KMS-11 (cell line): ENCODE measurements around the gene MPPE1.

Experiments used
- H2AFZ ChIP-seq: fragments of 200-600 bp; sonication (generic); 2 replicates; pipeline ENCODE4 v1.6.1; 2016; ENCODE audit warnings: antibody characterized with exemption, mixed run types, low read depth
- H3K27ac ChIP-seq: fragments of 200-600 bp; sonication (generic); 2 replicates; pipeline ENCODE4 v1.6.1; 2016; ENCODE audit warnings: mild to moderate bottlenecking, mixed run types
- H3K27me3 ChIP-seq: fragments of 200-600 bp; sonication (generic); 2 replicates; pipeline ENCODE4 v1.6.1; 2017; ENCODE audit warnings: mild to moderate bottlenecking, low read depth, mixed run types, moderate library complexity; ENCODE audit not compliant: insufficient read depth
- H3K36me3 ChIP-seq: fragments of 200-600 bp; sonication (generic); 2 replicates; pipeline ENCODE4 v1.6.1; 2017; ENCODE audit warnings: mild to moderate bottlenecking, mixed run types; ENCODE audit not compliant: insufficient read depth
- H3K4me1 ChIP-seq: fragments of 200-600 bp; sonication (generic); 2 replicates; pipeline ENCODE4 v1.6.1; 2016; ENCODE audit warnings: mild to moderate bottlenecking, low read depth, mixed run types; ENCODE audit not compliant: poor library complexity, severe bottlenecking
- H3K4me2 ChIP-seq: fragments of 200-600 bp; sonication (generic); 2 replicates; pipeline ENCODE4 v1.7.0; 2016; ENCODE audit warnings: mild to moderate bottlenecking, mixed run types
- H3K4me3 ChIP-seq: fragments of 200-600 bp; sonication (generic); IDR thresholded peaks from 2 replicates; pipeline ENCODE4 v1.6.1; 2017; ENCODE audit warnings: low read depth, low read length, mixed read lengths; ENCODE audit not compliant: insufficient read depth
- H3K79me2 ChIP-seq: fragments of 200-600 bp; sonication (generic); 2 replicates; pipeline ENCODE4 v1.6.1; 2016; ENCODE audit warnings: low read depth, mixed run types; ENCODE audit not compliant: insufficient read depth
- H3K9ac ChIP-seq: fragments of 200-600 bp; sonication (generic); 2 replicates; pipeline ENCODE4 v1.6.1; 2016; ENCODE audit warnings: mild to moderate bottlenecking, mixed run types
- H4K20me1 ChIP-seq: fragments of 200-600 bp; sonication (generic); 2 replicates; pipeline ENCODE4 v1.6.1; 2016; ENCODE audit warnings: mild to moderate bottlenecking, mixed run types; ENCODE audit not compliant: insufficient read depth
- TF ChIP-seq, protein P1 (sequence below): fragments of 200-600 bp; sonication (generic); conservative IDR thresholded peaks from 2 replicates; pipeline ENCODE4 v1.6.1; 2017; ENCODE audit warnings: low read depth, mild to moderate bottlenecking, antibody characterized with exemption, low read length, moderate library complexity, mixed read lengths

The MPPE1 gene

DNA sequence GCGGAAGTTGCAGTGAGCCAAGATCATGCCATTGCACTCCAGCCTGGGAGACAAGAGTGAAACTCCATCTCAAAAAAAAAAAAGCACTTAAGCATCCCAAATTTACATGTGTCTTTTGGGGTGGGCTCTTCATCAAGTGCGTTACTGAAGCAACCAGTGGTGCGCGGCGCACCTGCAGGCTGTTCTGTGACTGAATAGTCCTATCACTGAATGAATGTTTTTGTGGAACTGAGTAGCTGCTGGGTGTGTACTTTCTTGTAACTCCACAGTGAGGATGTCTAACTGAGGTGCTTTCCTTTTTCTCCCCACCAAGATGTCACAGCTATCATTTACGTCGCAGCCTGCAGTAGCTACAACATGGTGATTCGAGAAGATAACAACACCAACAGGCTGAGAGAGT, 39.9 kb downstream of the MPPE1 start:
- H4K20me1 ChIP-seq = no peaks in the 10 kb centered on the region
- no peak overlapping the region for H3K4me3 ChIP-seq
- H3K9ac ChIP-seq = no peak overlapping the region
- no peak overlapping the region for H3K4me2 ChIP-seq
- no peaks in the 10 kb centered on the region for H3K36me3 ChIP-seq
- no peaks in the 10 kb centered on the region for H3K79me2 ChIP-seq
- H3K27ac ChIP-seq = no peak overlapping the region
- no peak overlapping the region for H2AFZ ChIP-seq
- TF ChIP-seq, protein P1, sequence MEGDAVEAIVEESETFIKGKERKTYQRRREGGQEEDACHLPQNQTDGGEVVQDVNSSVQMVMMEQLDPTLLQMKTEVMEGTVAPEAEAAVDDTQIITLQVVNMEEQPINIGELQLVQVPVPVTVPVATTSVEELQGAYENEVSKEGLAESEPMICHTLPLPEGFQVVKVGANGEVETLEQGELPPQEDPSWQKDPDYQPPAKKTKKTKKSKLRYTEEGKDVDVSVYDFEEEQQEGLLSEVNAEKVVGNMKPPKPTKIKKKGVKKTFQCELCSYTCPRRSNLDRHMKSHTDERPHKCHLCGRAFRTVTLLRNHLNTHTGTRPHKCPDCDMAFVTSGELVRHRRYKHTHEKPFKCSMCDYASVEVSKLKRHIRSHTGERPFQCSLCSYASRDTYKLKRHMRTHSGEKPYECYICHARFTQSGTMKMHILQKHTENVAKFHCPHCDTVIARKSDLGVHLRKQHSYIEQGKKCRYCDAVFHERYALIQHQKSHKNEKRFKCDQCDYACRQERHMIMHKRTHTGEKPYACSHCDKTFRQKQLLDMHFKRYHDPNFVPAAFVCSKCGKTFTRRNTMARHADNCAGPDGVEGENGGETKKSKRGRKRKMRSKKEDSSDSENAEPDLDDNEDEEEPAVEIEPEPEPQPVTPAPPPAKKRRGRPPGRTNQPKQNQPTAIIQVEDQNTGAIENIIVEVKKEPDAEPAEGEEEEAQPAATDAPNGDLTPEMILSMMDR = no peak
- H3K27me3 ChIP-seq = no peaks in the 10 kb centered on the region
- H3K4me1 ChIP-seq = no peaks in the 10 kb centered on the region

DNA sequence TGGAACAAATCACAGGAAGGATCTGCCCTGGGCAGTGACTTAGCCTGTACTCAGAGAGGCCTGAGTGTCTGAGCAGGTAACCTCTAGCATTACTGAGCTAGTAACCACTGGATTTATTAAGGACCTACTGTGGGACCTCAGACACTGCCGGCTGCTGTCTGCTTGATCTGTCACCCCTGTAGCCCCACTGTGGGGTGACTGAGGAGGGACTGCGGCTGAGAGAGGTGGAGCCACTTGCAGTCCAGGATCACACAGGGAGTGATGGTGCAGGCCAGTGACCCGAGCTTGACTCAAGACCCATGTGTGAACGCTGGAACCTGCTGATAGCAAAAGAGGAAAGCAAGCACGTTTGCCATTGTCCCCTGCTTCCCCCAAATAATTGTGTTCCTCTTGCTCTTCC, 41.4 kb downstream of the MPPE1 start:
- Histone ChIP-seq H3K9ac (no peak overlapping the region), H3K4me1 (no peaks in the 10 kb centered on the region), H3K27me3 (no peaks in the 10 kb centered on the region), H3K27ac (no peak overlapping the region), H3K36me3 (no peaks in the 10 kb centered on the region), H3K79me2 (no peaks in the 10 kb centered on the region), H3K4me2 (no peak overlapping the region), H3K4me3 (no peak overlapping the region), H4K20me1 (no peaks in the 10 kb centered on the region), H2AFZ (no peak overlapping the region)
- TF ChIP-seq, protein P1 = no peak

DNA sequence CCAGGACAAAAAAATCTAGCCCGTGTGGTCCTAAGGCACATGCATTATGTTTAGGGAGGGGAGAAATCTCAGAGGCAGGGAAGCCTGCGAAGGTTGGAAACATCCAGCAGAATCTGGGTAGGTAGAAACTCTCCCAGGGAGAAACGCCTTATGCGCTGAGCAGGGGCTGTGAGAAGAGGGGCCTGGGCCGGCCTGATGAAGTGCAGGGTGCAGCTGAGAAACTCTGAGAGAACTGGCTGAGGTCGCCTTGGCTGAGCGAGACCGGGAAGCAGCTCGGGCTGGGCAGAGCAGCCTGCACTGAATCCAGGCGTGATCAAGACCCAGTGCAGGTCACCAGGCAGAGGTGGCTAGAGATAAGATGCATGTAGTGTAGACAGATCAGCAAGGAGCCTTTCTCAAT, 41.8 kb downstream of the MPPE1 start:
- Histone ChIP-seq H3K4me2 (no peak overlapping the region), H3K4me1 (no peaks in the 10 kb centered on the region), H2AFZ (no peak overlapping the region), H4K20me1 (no peaks in the 10 kb centered on the region), H3K4me3 (no peak overlapping the region), H3K27me3 (no peaks in the 10 kb centered on the region), H3K27ac (no peak overlapping the region), H3K79me2 (no peaks in the 10 kb centered on the region), H3K9ac (no peak overlapping the region), H3K36me3 (no peaks in the 10 kb centered on the region)
- TF ChIP-seq, protein P1 = no peak

DNA sequence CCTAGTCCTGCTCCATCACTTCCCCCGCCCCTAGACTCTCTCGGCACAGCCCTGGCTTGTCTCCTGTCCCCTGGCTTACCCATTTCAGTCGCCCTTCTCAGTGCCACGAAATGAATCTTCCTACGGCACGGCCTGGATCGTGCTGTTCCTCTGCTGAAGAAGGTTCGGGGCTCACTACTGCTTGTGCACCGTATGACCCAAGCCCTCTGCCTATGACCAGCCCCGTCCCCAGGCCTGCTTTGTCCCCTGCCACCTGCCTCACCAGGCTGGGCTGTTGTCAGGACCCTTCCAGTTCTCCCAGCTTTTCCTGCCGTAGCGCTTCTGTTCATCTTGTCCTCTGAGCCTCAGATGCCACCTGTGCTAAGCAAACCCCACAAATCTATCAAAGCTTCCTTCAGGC, 43.0 kb downstream of the MPPE1 start:
- no peak overlapping the region for H3K9ac ChIP-seq
- no peaks in the 10 kb centered on the region for H4K20me1 ChIP-seq
- H3K36me3 ChIP-seq = no peaks in the 10 kb centered on the region
- H3K27ac ChIP-seq = no peak overlapping the region
- H3K4me1 ChIP-seq = no peaks in the 10 kb centered on the region
- H3K79me2 ChIP-seq = no peaks in the 10 kb centered on the region
- no peak overlapping the region for H3K4me3 ChIP-seq
- no peaks in the 10 kb centered on the region for H3K27me3 ChIP-seq
- H2AFZ ChIP-seq = no peak overlapping the region
- TF ChIP-seq, protein P1 = no peak
- H3K4me2 ChIP-seq = no peak overlapping the region

DNA sequence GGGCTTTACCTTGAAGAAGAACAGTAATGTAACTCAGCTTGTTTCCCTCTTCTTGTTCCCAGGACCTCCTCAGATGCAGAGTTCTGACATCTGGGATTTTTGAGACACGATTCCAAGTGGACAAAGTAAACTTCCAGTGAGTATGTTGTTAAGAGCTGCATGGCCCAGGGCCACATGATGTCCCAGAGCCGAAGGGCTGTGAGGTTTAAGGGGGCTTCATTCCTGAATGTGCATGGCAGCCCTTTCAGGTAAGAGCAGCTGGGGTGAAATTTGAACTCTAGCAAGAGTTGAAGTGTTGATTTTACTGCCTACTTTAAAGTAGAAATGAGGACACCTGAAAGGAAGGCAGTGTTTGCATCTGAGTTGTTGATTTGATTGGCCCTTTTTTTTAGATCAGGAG, 43.6 kb downstream of the MPPE1 start:
- Histone ChIP-seq H2AFZ (no peak overlapping the region), H3K27me3 (no peaks in the 10 kb centered on the region), H3K27ac (no peak overlapping the region), H3K4me2 (no peak overlapping the region), H4K20me1 (no peaks in the 10 kb centered on the region), H3K9ac (no peak overlapping the region), H3K4me1 (no peaks in the 10 kb centered on the region), H3K79me2 (no peaks in the 10 kb centered on the region), H3K4me3 (no peak overlapping the region), H3K36me3 (no peaks in the 10 kb centered on the region)
- TF ChIP-seq, protein P1 = no peak
